H1 (cell line): ENCODE results near the gene AP2A2. TPM values are rescaled to one million over a fixed set of nuclear protein-coding genes. Genes with fewer than 3 reads are reported as not detected.

ENCODE experiments used
- CTCF ChIA-PET: fragments of 300-600 bp; sonication (Branson Sonifier 250); formaldehyde crosslinking; loops from one replicate; lab custom pipeline; 2021; ENCODE audit not compliant: partially characterized antibody; lab: Charles Lee
- POLR2A ChIA-PET: fragments of 300-600 bp; sonication (Branson Sonifier 250); formaldehyde crosslinking; loops from one replicate; lab custom pipeline; 2021; ENCODE audit warnings: inconsistent platforms; ENCODE audit not compliant: partially characterized antibody; lab: Charles Lee
- DNase-seq, 2 experiments: peaks; one replicate each; pipeline versions ENCODE4 v3.0.0 to v3.0.0-alpha.2; 2010 to 2022; ENCODE audit warnings: low spot score in 2 of 2, low read depth in 1 of 2, mixed read lengths in 1 of 2
- FAIRE-seq: peaks from 2 replicates; lab custom pipeline; 2011; peaks lifted over from hg19 to GRCh38; lab: Jason Lieb, UNC
- H2AFZ ChIP-seq: 2 replicates; pipeline ENCODE4 v1.8.1; 2012; ENCODE audit warnings: low read length, inconsistent platforms
- H2AK5ac ChIP-seq: 2 replicates; pipeline ENCODE4 v1.6.1; 2013; ENCODE audit warnings: low read depth, low read length
- H2BK120ac ChIP-seq: replicated peaks from 2 replicates; pipeline ENCODE3; 2013; ENCODE audit warnings: low read depth, low read length, inconsistent platforms
- H2BK12ac ChIP-seq: 2 replicates; pipeline ENCODE4 v1.6.1; 2013; ENCODE audit warnings: low read depth, low read length
- H2BK15ac ChIP-seq: 2 replicates; pipeline ENCODE4 v1.6.1; 2013; ENCODE audit warnings: low read length
- H2BK20ac ChIP-seq: 2 replicates; pipeline ENCODE4 v1.6.1; 2013; ENCODE audit warnings: low read length
- H2BK5ac ChIP-seq: 2 replicates; pipeline ENCODE4 v1.6.1; 2013; ENCODE audit warnings: low read depth, low read length
- H3K14ac ChIP-seq: 2 replicates; pipeline ENCODE4 v1.6.1; 2013; ENCODE audit warnings: inconsistent platforms; ENCODE audit not compliant: insufficient read length
- H3K18ac ChIP-seq: 2 replicates; pipeline ENCODE4 v1.6.1; 2013; ENCODE audit warnings: low read length; ENCODE audit errors: extremely low read depth
- H3K23ac ChIP-seq: 2 replicates; pipeline ENCODE4 v1.6.1; 2013; ENCODE audit warnings: inconsistent platforms; ENCODE audit not compliant: insufficient read length
- H3K23me2 ChIP-seq: 2 replicates; pipeline ENCODE4 v1.6.1; 2013; ENCODE audit warnings: low read depth, low read length
- H3K27ac ChIP-seq: 2 replicates; pipeline ENCODE4 v1.6.1; 2011; ENCODE audit warnings: low read depth, low read length, inconsistent platforms
- H3K27me3 ChIP-seq, 4 experiments: replicated peaks in 1 of 4; 1 replicate in 1 of 4; 2 replicates in 3 of 4; pipeline versions ENCODE4 v1.6.1 to v1.8.1; 2011 to 2013; ENCODE audit warnings: low read length in 3 of 4, mild to moderate bottlenecking in 3 of 4, inconsistent platforms in 2 of 4, mixed read lengths in 2 of 4, moderate library complexity in 1 of 4; ENCODE audit not compliant: control insufficient read depth in 3 of 4, insufficient read depth in 3 of 4; ENCODE audit errors: extremely low read depth in 1 of 4
- H3K36me3 ChIP-seq, 4 experiments: 2 replicates each; pipeline versions ENCODE4 v1.6.1 to v1.8.1; 2011 to 2013; ENCODE audit warnings: mild to moderate bottlenecking in 4 of 4, low read length in 3 of 4, moderate library complexity in 2 of 4, control low read depth in 1 of 4, inconsistent platforms in 1 of 4; ENCODE audit not compliant: insufficient read depth in 4 of 4, control insufficient read depth in 2 of 4
- H3K4ac ChIP-seq: replicated peaks from 2 replicates; pipeline ENCODE3; 2013; ENCODE audit warnings: low read length, low read depth, mixed read lengths, inconsistent platforms; ENCODE audit not compliant: insufficient read length
- H3K4me1 ChIP-seq, 4 experiments: replicated peaks in 1 of 4; 1 replicate in 1 of 4; 2 replicates in 3 of 4; pipeline versions ENCODE4 v1.6.1 to v1.8.1; 2011 to 2013; ENCODE audit warnings: low read length in 3 of 4, inconsistent platforms in 2 of 4, mixed read lengths in 1 of 4; ENCODE audit not compliant: insufficient read depth in 4 of 4, control insufficient read depth in 3 of 4
- H3K4me2 ChIP-seq, 2 experiments: 2 replicates each; pipeline versions ENCODE4 v1.6.1 to v1.8.1; 2011 to 2013; ENCODE audit warnings: low read depth in 2 of 2, low read length in 2 of 2, control low read depth in 1 of 2, inconsistent platforms in 1 of 2, mild to moderate bottlenecking in 1 of 2; ENCODE audit not compliant: insufficient read depth in 1 of 2
- H3K4me3 ChIP-seq, 4 experiments: fragments of 200-600, 300-600 bp in 1 of 4; sonication (generic), shearing (Covaris generic), sonication (Bioruptor Twin) in 1 of 4; 2 replicates each; pipeline versions ENCODE4 v1.5.1 to v1.8.1; 2011 to 2016; ENCODE audit warnings: low read length in 4 of 4, low read depth in 3 of 4, control low read depth in 2 of 4, inconsistent platforms in 2 of 4, mild to moderate bottlenecking in 2 of 4, mixed read lengths in 1 of 4, moderate library complexity in 1 of 4; ENCODE audit not compliant: insufficient read depth in 2 of 4; ENCODE audit errors: extremely low read depth in 1 of 4
- H3K56ac ChIP-seq: replicated peaks from 2 replicates; pipeline ENCODE3; 2013; ENCODE audit warnings: low read depth, mild to moderate bottlenecking, mixed read lengths, low read length, inconsistent platforms; ENCODE audit not compliant: insufficient read length
- H3K79me1 ChIP-seq: 2 replicates; pipeline ENCODE4 v1.6.1; 2013; ENCODE audit warnings: low read depth, low read length, control low read depth
- H3K79me2 ChIP-seq, 2 experiments: 2 replicates each; pipeline versions ENCODE4 v1.6.1 to v1.8.1; 2012 to 2013; ENCODE audit warnings: low read length in 2 of 2, mild to moderate bottlenecking in 2 of 2, inconsistent platforms in 1 of 2; ENCODE audit not compliant: insufficient read depth in 2 of 2, control insufficient read depth in 1 of 2
- H3K9ac ChIP-seq, 4 experiments: replicated peaks in 1 of 4; 1 replicate in 1 of 4; 2 replicates in 3 of 4; pipeline versions ENCODE4 v1.6.1 to v1.8.1; 2011 to 2013; ENCODE audit warnings: low read depth in 3 of 4, low read length in 3 of 4, control low read depth in 2 of 4, mild to moderate bottlenecking in 2 of 4, moderate library complexity in 2 of 4, inconsistent platforms in 1 of 4; ENCODE audit errors: extremely low read depth in 1 of 4
- H3K9me3 ChIP-seq, 2 experiments: 2 replicates each; pipeline versions ENCODE4 v1.6.1 to v1.8.1; 2012 to 2013; ENCODE audit warnings: mild to moderate bottlenecking in 2 of 2, moderate library complexity in 2 of 2, control low read depth in 1 of 2, inconsistent platforms in 1 of 2, low read depth in 1 of 2, low read length in 1 of 2, mixed read lengths in 1 of 2; ENCODE audit not compliant: insufficient read depth in 2 of 2
- H4K20me1 ChIP-seq, 2 experiments: replicated peaks in 1 of 2; 2 replicates each; pipeline versions ENCODE3 to v1.8.1; 2011 to 2013; ENCODE audit warnings: inconsistent platforms in 2 of 2, low read length in 2 of 2, mild to moderate bottlenecking in 1 of 2; ENCODE audit not compliant: insufficient read depth in 2 of 2, control insufficient read depth in 1 of 2
- H4K5ac ChIP-seq: 2 replicates; pipeline ENCODE4 v1.6.1; 2013; ENCODE audit warnings: low read length, low read depth, mixed read lengths, inconsistent platforms; ENCODE audit not compliant: insufficient read length
- H4K8ac ChIP-seq: 2 replicates; pipeline ENCODE4 v1.8.0; 2013; ENCODE audit warnings: mild to moderate bottlenecking, moderate library complexity, low read length, inconsistent platforms; ENCODE audit not compliant: insufficient read depth; ENCODE audit errors: extremely low read depth
- H4K91ac ChIP-seq: replicated peaks from 2 replicates; pipeline ENCODE3; 2013; ENCODE audit warnings: low read length, mixed read lengths, inconsistent platforms; ENCODE audit not compliant: insufficient read length
- ASH2L ChIP-seq: fragments of 200-600, 300-600 bp; sonication (generic); IDR thresholded peaks from one replicate; pipeline ENCODE4 v1.7.1; 2017; ENCODE audit warnings: low read length
- ATF3 ChIP-seq: IDR thresholded peaks from 2 replicates; pipeline ENCODE4 v1.6.1; 2011; ENCODE audit warnings: low read depth, mild to moderate bottlenecking, low read length; ENCODE audit not compliant: insufficient read depth
- BRCA1 ChIP-seq: IDR thresholded peaks from 2 replicates; pipeline ENCODE4 v1.6.1; 2012; ENCODE audit warnings: low read depth, low read length, improper control_type of control experiment
- CEBPB ChIP-seq: IDR thresholded peaks from 2 replicates; pipeline ENCODE4 v1.6.1; 2012; ENCODE audit warnings: low read depth, low read length
- EGR1 ChIP-seq: IDR thresholded peaks from 2 replicates; pipeline ENCODE4 v1.6.1; 2011; ENCODE audit warnings: low read depth, low read length, borderline replicate concordance
- JUN ChIP-seq: IDR thresholded peaks from 2 replicates; pipeline ENCODE4 v1.6.1; 2011; ENCODE audit warnings: low read depth, mild to moderate bottlenecking, improper control_type of control experiment, low read length
- KDM4A ChIP-seq: IDR thresholded peaks from one replicate; pipeline ENCODE4 v1.7.1; 2012; ENCODE audit warnings: low read depth, mild to moderate bottlenecking, moderate library complexity, low read length, inconsistent platforms; ENCODE audit not compliant: severe bottlenecking
- MAX ChIP-seq: IDR thresholded peaks from 2 replicates; pipeline ENCODE4 v1.6.1; 2012; ENCODE audit warnings: inconsistent platforms
- POLR2A ChIP-seq, 2 experiments: IDR thresholded peaks; 1 replicate in 1 of 2; 2 replicates in 1 of 2; pipeline ENCODE4 v1.6.1; 2011; ENCODE audit warnings: low read depth in 2 of 2, low read length in 2 of 2, mild to moderate bottlenecking in 2 of 2; ENCODE audit errors: control extremely low read depth in 1 of 2
- POLR2AphosphoS5 ChIP-seq: IDR thresholded peaks from 2 replicates; pipeline ENCODE4 v1.6.1; 2011; ENCODE audit warnings: low read depth, low read length
- SUZ12 ChIP-seq: fragments of 200-600 bp; sonication (generic); IDR thresholded peaks from 2 replicates; pipeline ENCODE4 v1.6.1; 2012; ENCODE audit warnings: mild to moderate bottlenecking, inconsistent platforms, low read length, moderate library complexity, mixed read lengths
- WGBS, 2 experiments: shearing (Covaris generic) in 1 of 2; methylation state at CpG; one replicate each; pipeline versions ENCODE4 v1.1.6 to v1.1.7; 2013 to 2015; ENCODE audit warnings: low lambda C conversion rate in 2 of 2, mixed read lengths in 2 of 2, inconsistent platforms in 1 of 2, low coverage in 1 of 2, missing lambda C conversion rate in 1 of 2; ENCODE audit not compliant: insufficient replicate concordance in 2 of 2, insufficient coverage in 1 of 2, insufficient read length in 1 of 2; ENCODE audit errors: extremely low coverage in 1 of 2, missing lambda C conversion rate in 1 of 2; 5-methylcytosine and 5-hydroxymethylcytosine counted together
- polyA plus RNA-seq, 7 experiments: library from polyadenylated mRNA; depleted of rRNA in 3 of 7; stranded (reverse) in 5 of 7; unstranded in 2 of 7; fragments of >200 nt in 5 of 7; fragments of 200-250 nt in 2 of 7; gene quantifications; 1 replicate in 5 of 7; 2 replicates in 1 of 7; 4 replicates in 1 of 7; pipeline versions ENCODE4 v1.2.1 to v1.2.3, GENCODE V29; 2011 to 2013; ENCODE audit warnings: missing spikeins in 2 of 7, mixed read lengths in 2 of 7
- total RNA-seq: library from RNA; stranded (reverse); fragmentation: NEBNext Ultra II Directional; extraction: Animal tissue kit (Norgen Biotek cat#: 25700); gene quantifications from 2 replicates; pipeline ENCODE4 v1.2.1, GENCODE V29; 2021

The AP2A2 gene
- total and polyA plus RNA-seq, 2 of the 8 experiments (the other 6 are each of a cell fraction or from before 2014, with no cell fraction given), result 50.0 to 65.0 TPM

GRCh38 chr11:970319-970871, 44.7 kb downstream of the AP2A2 start:
- peaks cover 0 to 7% of the 10 kb centered on the region in 2 experiments; a peak in 1 of 4 replicates for H3K79me2 ChIP-seq
- POLR2A ChIA-PET, result no interaction called here
- no peak overlapping the region for H2BK120ac ChIP-seq
- no peak overlapping the region for H2BK12ac ChIP-seq
- DNase-seq (no peak), FAIRE-seq (no peak)
- H3K23ac ChIP-seq, result no peak overlapping the region
- H3K79me1 ChIP-seq, result peaks cover 12% of the 10 kb centered on the region
- no peaks in the 10 kb centered on the region for H3K9me3 ChIP-seq
- 84% methylated on average over 17 of the region's 26 CpGs; no CpG with 5 or more reads in 1 of the 2 experiments for WGBS, 2 experiments
- H2BK5ac ChIP-seq, result no peak overlapping the region; the same call in 1 of the 2 replicates
- H4K8ac ChIP-seq, result peak overlapping the region; percentile 8; the same call in 1 of the 2 replicates
- no peak overlapping the region for H3K4me3 ChIP-seq
- peak overlapping the region; percentile 15; the same call in 1 of the 2 replicates for H3K27ac ChIP-seq
- H3K4me2 ChIP-seq, result no peak overlapping the region
- no peak overlapping the region for H4K5ac ChIP-seq
- peaks cover 4 to 17% (median 16%) of the 10 kb centered on the region in 4 experiments; a peak in 5 of 8 replicates for H3K36me3 ChIP-seq
- no peak overlapping the region for H3K14ac ChIP-seq
- H3K4me1 ChIP-seq, result peaks cover 0 to 2% (median 0%) of the 10 kb centered on the region in 4 experiments; a peak in 1 of 7 replicates
- 0 out of 2 replicates have a peak, but pooled peaks cover 2% of the 10 kb centered on the region for H3K23me2 ChIP-seq
- no peak overlapping the region for H2BK15ac ChIP-seq
- CTCF ChIA-PET, result interaction anchor here (2.1 kb wide), 1 partner anchor 15 kb away, joined by 5 read pairs; no protein-coding TSS in a partner anchor
- H3K18ac ChIP-seq, result no peak overlapping the region; the same call in 1 of the 2 replicates
- peaks cover 0 to 9% of the 10 kb centered on the region in 2 experiments for H4K20me1 ChIP-seq
- H3K4ac ChIP-seq, result no peak overlapping the region
- H3K56ac ChIP-seq, result no peak overlapping the region
- no peak overlapping the region for H2BK20ac ChIP-seq
- no peak overlapping the region for H4K91ac ChIP-seq
- no peak overlapping the region for H2AK5ac ChIP-seq
- no peak overlapping the region for H3K9ac ChIP-seq
- no peak overlapping the region for H2AFZ ChIP-seq
- H3K27me3 ChIP-seq, result no peaks in the 10 kb centered on the region
- TF ChIP-seq JUN (no peak), KDM4A (no peak), ATF3 (no peak), BRCA1 (no peak), POLR2A (IDR thresholded peaks at IDR 0.05; ENCODE audit: control extremely low read depth in 1 of 2, low read depth in 2 of 2, low read length in 2 of 2) (no peak), EGR1 (no peak), POLR2AphosphoS5 (no peak), MAX (no peak), SUZ12 (no peak), CEBPB (no peak), ASH2L (no peak)
